HG03064 (cell line): ENCODE data around the gene SHCBP1L.
"Not testable (repeated sequence)": the region's sequence is repeated elsewhere in the genome, so short reads cannot be mapped to it uniquely, and the experiment has no call there.

Source experiments
- ATAC-seq: cut with Tn5 transposase; IDR thresholded peaks from one replicate; pipeline ENCODE4 v1.9.1; 2021; ENCODE audit warnings: low read depth; ENCODE audit not compliant: unreplicated experiment

SHCBP1L gene

GRCh38 chr1:182965861-182966260 is 12.9 kb upstream of the SHCBP1L start:
- no peak for ATAC-seq

- ATAC-seq = no peak
Observed at GRCh38 chr1:182965096-182965495, 12.1 kb upstream of the SHCBP1L start.

- peak; percentile 86 for ATAC-seq
Observed at GRCh38 chr1:182962554-182963115, 9.7 kb upstream of the SHCBP1L start.

- ATAC-seq = no peak
Observed at GRCh38 chr1:182960046-182960445, 7.1 kb upstream of the SHCBP1L start.

GRCh38 chr1:182957902-182958395 is 5.0 kb upstream of the SHCBP1L start:
- no peak for ATAC-seq

- no peak for ATAC-seq
Observed at GRCh38 chr1:182956708-182957365, 3.9 kb upstream of the SHCBP1L start.

GRCh38 chr1:182955596-182956588 is 2.9 kb upstream of the SHCBP1L start:
- ATAC-seq = no peak

GRCh38 chr1:182953826-182954225 is 860 bp upstream of the SHCBP1L start:
- ATAC-seq = no peak

GRCh38 chr1:182943336-182943735 is 9.6 kb downstream of the SHCBP1L start:
- ATAC-seq = not testable (repeated sequence)

GRCh38 chr1:182942145-182942544 is 10.8 kb downstream of the SHCBP1L start:
- not testable (repeated sequence) for ATAC-seq

GRCh38 chr1:182939413-182939812 is 13.6 kb downstream of the SHCBP1L start:
- ATAC-seq = no peak

- ATAC-seq = no peak
Observed at GRCh38 chr1:182935716-182936115, 17.2 kb downstream of the SHCBP1L start.

- ATAC-seq = no peak
Observed at GRCh38 chr1:182930985-182931384, 22.0 kb downstream of the SHCBP1L start.

- no peak for ATAC-seq
Observed at GRCh38 chr1:182927693-182928433, 25.1 kb downstream of the SHCBP1L start.

GRCh38 chr1:182925661-182926060 is 27.3 kb downstream of the SHCBP1L start:
- ATAC-seq = no peak

- ATAC-seq = no peak
Observed at GRCh38 chr1:182917378-182917777, 35.6 kb downstream of the SHCBP1L start.

GRCh38 chr1:182913401-182913800 is 39.6 kb downstream of the SHCBP1L start:
- no peak for ATAC-seq

- ATAC-seq = no peak
Observed at GRCh38 chr1:182910143-182910542, 42.8 kb downstream of the SHCBP1L start.

- ATAC-seq = no peak
Observed at GRCh38 chr1:182909578-182909977, 43.4 kb downstream of the SHCBP1L start.

GRCh38 chr1:182905321-182905720 is 47.6 kb downstream of the SHCBP1L start:
- ATAC-seq = no peak
